ENCODE measurements around the gene FCRLA.
"Not testable (repeated sequence)": the region's sequence is repeated elsewhere in the genome, so short reads cannot be mapped to it uniquely, and the experiment has no call there.

Gene FCRLA

DNA sequence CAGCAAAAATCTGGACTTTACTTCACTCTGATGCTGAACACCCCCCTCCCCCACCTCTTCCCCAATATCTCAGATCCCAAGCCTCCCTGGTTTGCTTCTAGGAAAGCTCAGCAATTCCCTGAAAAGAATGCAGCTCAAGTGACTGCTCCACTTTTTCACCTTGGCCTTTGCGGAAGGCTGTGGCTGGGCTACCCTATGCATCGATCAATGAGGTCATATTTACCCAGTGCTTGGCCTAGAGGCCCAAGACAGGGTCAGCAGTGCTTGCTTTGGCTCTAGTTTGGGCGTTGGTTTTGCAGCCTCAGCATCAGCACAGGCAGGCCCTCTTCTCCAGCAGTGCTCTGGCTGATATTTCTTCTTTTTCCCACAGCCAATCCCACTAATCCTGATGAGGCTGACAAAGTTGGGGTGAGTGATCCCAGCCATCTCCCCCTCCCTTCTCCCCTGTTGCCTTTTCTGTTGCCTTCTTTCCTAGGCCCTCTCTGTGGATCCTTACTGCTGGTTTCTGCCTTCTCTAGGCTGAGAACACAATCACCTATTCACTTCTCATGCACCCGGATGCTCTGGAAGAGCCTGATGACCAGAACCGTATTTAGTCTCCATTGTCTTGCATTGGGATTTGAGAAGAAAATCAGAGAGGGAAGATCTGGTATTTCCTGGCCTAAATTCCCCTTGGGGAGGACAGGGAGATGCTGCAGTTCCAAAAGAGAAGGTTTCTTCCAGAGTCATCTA lies 29.9 kb upstream of the FCRLA start:
- FAIRE-seq (no peak), DNase-seq (ENCODE audit: insufficient read length) (no peak)
- TF ChIP-seq POLR2A (IDR thresholded peaks at IDR 0.05; ENCODE audit: low read depth, low read length) (no peak), POLR2AphosphoS5 (IDR thresholded peaks at IDR 0.05; ENCODE audit: low read depth, low read length) (no peak), TAF1 (IDR thresholded peaks at IDR 0.05; ENCODE audit: borderline replicate concordance, low read depth, low read length) (no peak)

DNA sequence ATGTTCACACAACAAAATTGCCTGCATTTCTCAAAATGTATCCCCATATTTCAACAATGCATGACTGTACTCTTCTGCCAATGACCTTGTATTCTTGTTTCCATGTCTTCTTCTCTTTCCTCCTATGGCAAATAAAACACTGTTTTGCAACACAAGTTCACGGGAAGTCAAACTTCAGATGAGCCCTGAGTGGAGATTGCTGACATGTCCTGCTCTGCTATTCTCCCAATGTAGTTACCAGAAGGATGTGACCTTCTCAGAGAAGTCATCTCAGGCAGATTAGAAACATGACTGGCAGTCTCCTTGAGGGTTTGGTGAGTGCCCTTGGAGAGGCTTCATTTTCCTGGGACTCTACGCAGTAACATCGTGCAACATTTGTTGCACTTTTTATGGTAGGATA lies 28.5 kb upstream of the FCRLA start:
- no peak for FAIRE-seq
- no peak for DNase-seq (ENCODE audit: insufficient read length)
- TF ChIP-seq TAF1 (IDR thresholded peaks at IDR 0.05; ENCODE audit: borderline replicate concordance, low read depth, low read length) (no peak), POLR2A (IDR thresholded peaks at IDR 0.05; ENCODE audit: low read depth, low read length) (no peak), POLR2AphosphoS5 (IDR thresholded peaks at IDR 0.05; ENCODE audit: low read depth, low read length) (no peak)

DNA sequence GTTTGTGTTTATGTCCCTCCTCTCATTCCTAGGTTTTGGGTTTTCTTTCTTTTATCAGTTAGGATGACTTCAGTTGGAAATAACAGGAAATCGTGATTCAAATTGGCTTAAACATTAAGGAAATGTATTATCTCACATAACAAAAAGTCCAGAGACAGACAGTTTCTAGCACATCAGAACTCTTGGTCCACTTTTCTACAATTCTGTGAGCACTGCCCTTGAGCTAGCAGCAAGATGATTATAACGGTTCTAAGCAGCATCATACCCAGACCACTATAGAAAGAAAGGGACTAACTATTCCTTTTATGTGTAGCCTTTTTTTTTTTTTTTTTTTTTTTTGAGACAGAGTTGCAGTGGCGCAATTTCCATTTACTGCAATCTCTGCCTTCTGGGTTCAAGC lies 25.1 kb upstream of the FCRLA start:
- no peak for FAIRE-seq
- no peak for DNase-seq (ENCODE audit: insufficient read length)
- TF ChIP-seq POLR2A (IDR thresholded peaks at IDR 0.05; ENCODE audit: low read depth, low read length): no peak
- TF ChIP-seq TAF1 (IDR thresholded peaks at IDR 0.05; ENCODE audit: borderline replicate concordance, low read depth, low read length): no peak

DNA sequence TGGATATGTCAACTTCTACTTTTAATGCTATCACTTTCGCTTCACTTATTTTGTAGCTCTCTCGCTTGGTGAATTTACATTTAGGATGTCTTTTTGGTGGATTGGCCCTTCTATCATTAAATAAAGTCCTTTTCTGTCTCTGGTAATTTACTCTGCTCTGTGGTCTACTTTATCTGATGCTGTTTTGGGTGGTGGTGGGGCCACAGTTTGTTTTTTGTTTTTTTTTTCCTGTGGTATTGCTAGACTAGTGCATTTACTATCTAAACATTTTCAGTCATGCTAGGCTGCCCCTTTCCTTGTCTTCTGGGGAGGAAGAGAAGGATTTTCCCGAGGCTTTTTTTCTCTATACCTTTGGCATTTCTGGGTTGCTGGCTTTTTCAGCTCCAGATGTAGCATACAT lies 18.1 kb upstream of the FCRLA start:
- TF ChIP-seq POLR2AphosphoS5 (IDR thresholded peaks at IDR 0.05; ENCODE audit: low read depth, low read length) (no peak), TAF1 (IDR thresholded peaks at IDR 0.05; ENCODE audit: borderline replicate concordance, low read depth, low read length) (no peak), POLR2A (IDR thresholded peaks at IDR 0.05; ENCODE audit: low read depth, low read length) (no peak)
- DNase-seq (ENCODE audit: insufficient read length) (no peak), FAIRE-seq (peak; percentile 70)

DNA sequence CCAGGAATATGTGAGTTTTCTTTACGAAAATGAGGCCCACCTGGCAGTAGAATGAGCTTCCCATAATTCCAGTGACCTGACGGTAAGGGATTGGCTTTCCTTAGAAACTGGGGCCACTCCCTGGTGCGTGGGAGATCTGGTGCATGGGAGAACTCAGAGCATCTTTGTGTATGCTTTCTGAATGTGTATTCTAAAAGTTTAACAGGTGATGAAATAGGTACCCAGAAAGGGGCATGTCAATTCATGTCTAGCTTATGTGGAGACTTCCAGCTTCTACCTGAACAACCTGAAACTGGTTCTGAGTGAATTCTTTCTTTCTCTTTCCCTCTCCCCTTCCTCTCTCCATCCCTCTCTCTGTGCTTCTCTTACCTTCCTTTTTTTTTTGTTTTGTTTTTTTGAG lies 15.2 kb upstream of the FCRLA start:
- DNase-seq (ENCODE audit: insufficient read length) (no peak), FAIRE-seq (no peak)
- no peak for TF ChIP-seq POLR2AphosphoS5 (IDR thresholded peaks at IDR 0.05; ENCODE audit: low read depth, low read length)
- no peak for TF ChIP-seq POLR2A (IDR thresholded peaks at IDR 0.05; ENCODE audit: low read depth, low read length)
- no peak for TF ChIP-seq TAF1 (IDR thresholded peaks at IDR 0.05; ENCODE audit: borderline replicate concordance, low read depth, low read length)

DNA sequence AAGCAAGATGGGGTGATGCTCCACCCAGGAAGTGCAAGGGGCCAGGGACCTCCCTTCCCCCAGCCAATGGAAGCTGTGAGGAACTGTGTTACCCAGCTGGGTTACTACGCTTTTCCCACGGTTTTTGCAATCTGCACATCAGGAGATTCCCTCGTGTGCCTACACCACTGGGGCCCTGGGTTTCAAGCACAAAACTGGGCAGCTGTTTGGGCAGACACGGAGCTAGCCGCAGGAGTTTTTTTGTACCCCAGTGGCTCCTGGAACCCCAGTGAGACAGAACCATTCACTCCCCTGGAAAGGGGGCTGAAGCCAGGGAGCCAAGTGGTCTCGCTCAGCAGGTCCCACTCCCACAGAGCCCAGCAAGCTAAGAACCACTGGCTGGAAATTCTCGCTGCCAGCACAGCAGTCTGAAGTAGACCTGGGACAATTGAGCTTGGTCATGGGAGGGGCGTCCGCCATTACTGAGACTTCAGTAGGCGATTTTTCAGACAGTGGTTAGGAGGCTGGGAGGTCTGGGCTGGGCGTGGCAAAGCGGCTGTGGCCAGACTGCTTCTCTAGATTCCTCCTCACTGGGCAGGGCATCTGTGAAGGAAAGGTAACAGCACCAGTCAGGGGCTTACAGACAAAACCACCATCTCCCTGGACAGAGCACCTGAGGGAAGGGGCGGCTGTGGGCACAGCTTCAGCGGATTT lies 13.9 kb upstream of the FCRLA start:
- FAIRE-seq; DNase-seq (ENCODE audit: insufficient read length): not testable (repeated sequence)

DNA sequence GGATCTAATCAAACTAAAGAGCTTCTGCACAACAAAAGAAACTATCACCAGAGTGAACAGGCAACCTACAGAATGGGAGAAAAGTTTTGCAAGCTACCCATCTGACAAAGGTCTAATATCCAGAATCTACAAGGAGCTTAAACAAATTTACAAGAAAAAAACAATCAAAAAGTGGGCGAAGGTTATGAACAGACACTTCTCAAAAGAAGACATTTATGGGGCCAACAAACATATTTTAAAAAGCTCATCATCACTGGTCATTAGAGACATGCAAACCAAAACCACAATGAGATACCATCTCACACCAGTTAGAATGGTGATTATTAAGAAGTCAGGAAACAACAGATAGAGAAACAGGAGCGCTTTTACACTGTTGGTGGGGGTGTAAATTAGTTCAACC lies 8.7 kb upstream of the FCRLA start:
- FAIRE-seq; DNase-seq (ENCODE audit: insufficient read length): not testable (repeated sequence)

DNA sequence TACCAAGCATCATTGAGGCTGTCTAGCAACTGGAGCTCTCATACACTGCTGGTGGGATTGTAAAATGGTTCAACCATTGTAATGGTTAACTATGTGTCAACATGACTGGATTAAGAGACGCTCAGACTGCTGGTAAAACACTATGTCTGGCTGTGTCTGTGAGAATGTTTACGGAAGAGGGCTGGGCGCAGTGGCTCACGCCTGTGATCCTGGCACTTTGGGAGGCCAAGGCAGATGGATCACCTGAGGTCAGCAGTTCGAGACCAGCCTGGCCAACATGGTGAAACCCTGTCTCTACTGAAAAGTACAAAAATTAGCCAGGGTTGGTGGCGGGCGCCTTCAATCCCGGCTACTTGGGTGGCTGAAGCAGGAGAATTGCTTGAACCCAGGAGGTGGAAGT lies 4.8 kb upstream of the FCRLA start:
- DNase-seq (ENCODE audit: insufficient read length) (no peak), FAIRE-seq (no peak)
- TF ChIP-seq POLR2AphosphoS5 (IDR thresholded peaks at IDR 0.05; ENCODE audit: low read depth, low read length): no peak
- TF ChIP-seq TAF1 (IDR thresholded peaks at IDR 0.05; ENCODE audit: borderline replicate concordance, low read depth, low read length): no peak
- TF ChIP-seq POLR2A (IDR thresholded peaks at IDR 0.05; ENCODE audit: low read depth, low read length): no peak

DNA sequence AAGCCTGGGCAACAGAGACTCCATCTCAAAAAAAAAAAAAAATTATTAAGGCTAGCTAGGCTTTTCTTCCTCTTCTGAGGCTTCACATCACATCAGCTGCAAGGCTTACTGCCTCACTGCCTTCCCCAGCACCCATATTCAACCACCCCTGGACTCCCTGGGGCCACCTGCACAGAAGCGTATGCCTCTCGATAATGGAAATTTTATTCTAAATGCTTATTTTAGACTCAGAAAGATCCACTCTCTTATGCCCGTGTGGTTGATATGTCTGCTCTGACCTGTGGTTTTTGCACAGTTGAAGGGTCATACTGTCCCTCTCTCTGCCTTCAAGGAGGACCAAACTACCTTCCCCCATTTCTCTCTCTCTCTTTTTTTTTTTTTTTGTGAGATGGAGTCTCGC lies 1.5 kb upstream of the FCRLA start:
- TF ChIP-seq POLR2A (IDR thresholded peaks at IDR 0.05; ENCODE audit: low read depth, low read length) (no peak), TAF1 (IDR thresholded peaks at IDR 0.05; ENCODE audit: borderline replicate concordance, low read depth, low read length) (no peak), POLR2AphosphoS5 (IDR thresholded peaks at IDR 0.05; ENCODE audit: low read depth, low read length) (no peak)
- peak; percentile 89 for FAIRE-seq
- no peak for DNase-seq (ENCODE audit: insufficient read length)

DNA sequence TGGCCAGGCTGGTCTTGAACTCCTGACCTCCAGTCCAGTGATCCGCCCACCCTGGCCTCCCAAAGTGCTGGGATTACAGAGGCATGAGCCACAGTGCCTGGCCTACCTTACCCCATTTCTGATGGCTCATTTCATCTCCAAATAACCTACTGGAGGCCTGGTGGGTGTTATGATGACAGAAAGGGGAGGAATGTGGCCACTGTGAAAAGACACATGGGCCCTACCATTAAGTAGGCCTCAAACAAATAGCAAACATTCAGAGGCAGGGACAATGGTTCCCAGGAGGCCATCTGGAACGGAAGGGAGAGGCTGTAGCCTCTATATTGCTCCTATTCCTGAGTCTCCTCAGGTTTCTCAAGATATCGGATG lies 932 bp upstream of the FCRLA start:
- TF ChIP-seq POLR2AphosphoS5 (IDR thresholded peaks at IDR 0.05; ENCODE audit: low read depth, low read length) (no peak), POLR2A (IDR thresholded peaks at IDR 0.05; ENCODE audit: low read depth, low read length) (no peak), TAF1 (IDR thresholded peaks at IDR 0.05; ENCODE audit: borderline replicate concordance, low read depth, low read length) (no peak)
- DNase-seq (ENCODE audit: insufficient read length): no peak
- peak; percentile 58 for FAIRE-seq

DNA sequence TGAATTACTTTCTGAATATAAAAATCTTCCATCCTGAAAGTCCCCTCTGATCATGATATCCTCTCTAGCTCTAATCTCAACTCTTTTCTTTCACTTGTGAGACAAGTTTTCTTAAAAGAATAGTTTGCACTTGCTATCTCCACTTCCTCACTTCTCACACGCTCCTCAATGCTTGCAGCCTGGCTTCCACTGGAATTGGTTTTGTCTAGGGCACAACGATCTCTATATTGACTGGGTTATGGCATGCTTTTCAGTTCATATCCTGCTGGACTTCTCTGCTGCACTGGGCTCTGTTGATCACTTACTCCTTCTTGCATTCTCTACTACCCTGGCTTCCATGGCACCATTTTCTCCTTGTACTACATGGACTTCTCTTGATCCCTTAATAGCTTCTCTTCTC lies 474 bp downstream of the FCRLA start:
- TF ChIP-seq POLR2A (IDR thresholded peaks at IDR 0.05; ENCODE audit: low read depth, low read length) (no peak), POLR2AphosphoS5 (IDR thresholded peaks at IDR 0.05; ENCODE audit: low read depth, low read length) (no peak), TAF1 (IDR thresholded peaks at IDR 0.05; ENCODE audit: borderline replicate concordance, low read depth, low read length) (no peak)
- no peak for FAIRE-seq
- no peak for DNase-seq (ENCODE audit: insufficient read length)

DNA sequence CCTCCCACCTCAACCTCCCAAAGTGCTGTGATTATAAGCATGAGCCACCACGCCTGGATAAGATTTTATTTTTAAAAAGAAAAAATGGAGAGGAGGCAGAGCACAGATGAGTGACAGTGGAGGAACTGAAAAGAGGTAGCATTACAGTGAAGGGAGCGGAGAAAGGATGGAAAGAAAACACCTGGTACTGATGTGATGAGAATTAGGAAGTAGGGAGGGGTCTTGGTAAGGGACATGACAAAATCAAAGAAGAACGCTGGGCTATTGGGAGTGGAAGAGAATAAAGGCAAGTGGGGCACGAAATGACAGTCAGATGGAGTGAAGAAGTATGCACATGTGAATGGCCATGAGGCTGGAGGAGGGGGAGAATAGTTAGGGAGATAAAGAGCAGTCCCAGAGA lies 2.3 kb downstream of the FCRLA start:
- peak; percentile 87 for FAIRE-seq
- DNase-seq (ENCODE audit: insufficient read length): no peak
- TF ChIP-seq POLR2A (IDR thresholded peaks at IDR 0.05; ENCODE audit: low read depth, low read length) (no peak), POLR2AphosphoS5 (IDR thresholded peaks at IDR 0.05; ENCODE audit: low read depth, low read length) (no peak), TAF1 (IDR thresholded peaks at IDR 0.05; ENCODE audit: borderline replicate concordance, low read depth, low read length) (no peak)

DNA sequence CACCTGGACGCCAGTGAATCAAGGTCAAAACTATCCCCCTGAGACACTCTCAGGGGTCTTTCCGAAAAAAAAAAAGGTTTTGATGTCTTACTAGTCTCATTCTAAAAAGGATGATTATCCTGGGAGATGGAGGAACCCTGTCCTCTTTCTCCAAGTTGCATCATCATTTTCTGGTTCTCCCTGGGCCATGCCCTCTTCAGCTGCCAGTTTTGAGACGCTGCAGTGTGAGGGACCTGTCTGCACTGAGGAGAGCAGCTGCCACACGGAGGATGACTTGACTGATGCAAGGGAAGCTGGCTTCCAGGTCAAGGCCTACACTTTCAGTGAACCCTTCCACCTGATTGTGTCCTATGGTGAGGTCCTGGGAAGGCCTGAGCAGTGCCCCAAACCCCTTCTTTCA lies 3.5 kb downstream of the FCRLA start:
- TF ChIP-seq POLR2A (IDR thresholded peaks at IDR 0.05; ENCODE audit: low read depth, low read length) (no peak), POLR2AphosphoS5 (IDR thresholded peaks at IDR 0.05; ENCODE audit: low read depth, low read length) (no peak), TAF1 (IDR thresholded peaks at IDR 0.05; ENCODE audit: borderline replicate concordance, low read depth, low read length) (no peak)
- FAIRE-seq (no peak), DNase-seq (ENCODE audit: insufficient read length) (no peak)

Measured in GM12892 (cell line).